HG03521 (cell line): Measurements from ENCODE around the gene NTMT1.
"Not testable (repeated sequence)": the region's sequence is repeated elsewhere in the genome, so short reads cannot be mapped to it uniquely, and the experiment has no call there.

Source experiments
- ATAC-seq: cut with Tn5 transposase; IDR thresholded peaks from one replicate; pipeline ENCODE4 v1.9.1; 2021; ENCODE audit warnings: mild to moderate bottlenecking, moderate library complexity; ENCODE audit not compliant: unreplicated experiment

The NTMT1 gene

GRCh38 chr9:129635099-129636065 lies 9.4 kb downstream of the NTMT1 start:
- ATAC-seq = no peak

- ATAC-seq = not testable (repeated sequence)
Measured at GRCh38 chr9:129636343-129636742, 10.4 kb downstream of the NTMT1 start.

GRCh38 chr9:129637102-129637501 lies 11.1 kb downstream of the NTMT1 start:
- no peak for ATAC-seq

GRCh38 chr9:129637673-129638439 lies 11.9 kb downstream of the NTMT1 start:
- ATAC-seq = no peak

GRCh38 chr9:129639034-129639630 lies 13.2 kb downstream of the NTMT1 start:
- ATAC-seq = no peak

GRCh38 chr9:129639756-129640085 lies 13.8 kb downstream of the NTMT1 start:
- ATAC-seq = no peak

- no peak for ATAC-seq
Measured at GRCh38 chr9:129640086-129640870, 14.3 kb downstream of the NTMT1 start.

- ATAC-seq = no peak
Measured at GRCh38 chr9:129640871-129641749, 15.1 kb downstream of the NTMT1 start.

- ATAC-seq = peak; percentile 93
Measured at GRCh38 chr9:129641750-129642585, 16.0 kb downstream of the NTMT1 start, which contains the start of gene ASB6. ASB6 (minus strand) TSS chr9:129642151; CDS start chr9:129641999, 152 bp downstream.

GRCh38 chr9:129643706-129644105 lies 17.7 kb downstream of the NTMT1 start:
- no peak for ATAC-seq

- no peak for ATAC-seq
Measured at GRCh38 chr9:129644365-129644764, 18.4 kb downstream of the NTMT1 start.

GRCh38 chr9:129644902-129645301 lies 18.9 kb downstream of the NTMT1 start:
- no peak for ATAC-seq

- no peak for ATAC-seq
Measured at GRCh38 chr9:129646252-129646651, 20.3 kb downstream of the NTMT1 start.

GRCh38 chr9:129646654-129647053 lies 20.7 kb downstream of the NTMT1 start:
- ATAC-seq = no peak

- no peak for ATAC-seq
Measured at GRCh38 chr9:129647635-129648034, 21.7 kb downstream of the NTMT1 start.

- ATAC-seq = no peak
Measured at GRCh38 chr9:129648092-129648763, 22.3 kb downstream of the NTMT1 start.

GRCh38 chr9:129648764-129649115 lies 22.8 kb downstream of the NTMT1 start:
- no peak for ATAC-seq
